WI38 (cell line): ENCODE data around the gene CCDC33.

ENCODE experiments used
- H3K4me3 ChIP-seq: 2 replicates; pipeline ENCODE4 v1.5.1; 2011; ENCODE audit warnings: low read depth, mild to moderate bottlenecking, control low read depth, low read length
- TF ChIP-seq, protein P1 (sequence below): IDR thresholded peaks from 2 replicates; pipeline ENCODE4 v1.5.1; 2012; ENCODE audit warnings: low read depth, mild to moderate bottlenecking, control low read depth, low read length

The CCDC33 gene

DNA sequence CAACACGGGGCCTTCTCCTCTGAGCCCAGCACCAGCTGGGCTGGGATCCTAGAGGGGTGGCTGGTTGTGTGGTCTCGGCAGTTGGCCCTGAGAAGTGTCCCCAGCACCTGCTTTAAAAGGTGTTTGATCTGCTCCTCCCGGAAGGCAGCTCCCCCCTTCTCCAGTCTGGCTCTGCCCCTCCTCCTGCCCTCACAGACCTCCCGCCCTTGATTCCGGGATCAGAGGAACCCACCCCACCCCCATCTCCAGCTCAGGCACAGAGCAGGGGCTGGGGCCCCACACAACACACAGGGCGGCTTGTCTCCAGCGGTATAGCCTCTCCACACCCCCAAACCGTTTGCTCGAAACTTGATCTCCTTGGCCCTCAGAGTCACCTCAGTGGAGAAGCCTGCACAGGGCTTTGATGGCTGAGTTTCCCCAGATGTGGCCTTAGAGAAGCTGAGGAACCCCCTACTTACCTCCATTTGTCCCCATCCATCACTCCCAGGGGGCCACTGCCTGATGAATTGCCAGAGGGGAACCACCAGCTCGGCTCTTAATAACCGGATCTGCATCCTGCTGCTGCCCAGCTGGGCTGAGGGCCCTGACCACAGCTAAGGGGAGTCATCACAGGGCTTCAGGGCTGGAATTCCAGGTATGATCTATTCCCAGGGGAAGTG, 27.1 kb upstream of the CCDC33 start:
- H3K4me3 ChIP-seq = no peak overlapping the region
- TF ChIP-seq, protein P1, sequence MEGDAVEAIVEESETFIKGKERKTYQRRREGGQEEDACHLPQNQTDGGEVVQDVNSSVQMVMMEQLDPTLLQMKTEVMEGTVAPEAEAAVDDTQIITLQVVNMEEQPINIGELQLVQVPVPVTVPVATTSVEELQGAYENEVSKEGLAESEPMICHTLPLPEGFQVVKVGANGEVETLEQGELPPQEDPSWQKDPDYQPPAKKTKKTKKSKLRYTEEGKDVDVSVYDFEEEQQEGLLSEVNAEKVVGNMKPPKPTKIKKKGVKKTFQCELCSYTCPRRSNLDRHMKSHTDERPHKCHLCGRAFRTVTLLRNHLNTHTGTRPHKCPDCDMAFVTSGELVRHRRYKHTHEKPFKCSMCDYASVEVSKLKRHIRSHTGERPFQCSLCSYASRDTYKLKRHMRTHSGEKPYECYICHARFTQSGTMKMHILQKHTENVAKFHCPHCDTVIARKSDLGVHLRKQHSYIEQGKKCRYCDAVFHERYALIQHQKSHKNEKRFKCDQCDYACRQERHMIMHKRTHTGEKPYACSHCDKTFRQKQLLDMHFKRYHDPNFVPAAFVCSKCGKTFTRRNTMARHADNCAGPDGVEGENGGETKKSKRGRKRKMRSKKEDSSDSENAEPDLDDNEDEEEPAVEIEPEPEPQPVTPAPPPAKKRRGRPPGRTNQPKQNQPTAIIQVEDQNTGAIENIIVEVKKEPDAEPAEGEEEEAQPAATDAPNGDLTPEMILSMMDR = no peak

DNA sequence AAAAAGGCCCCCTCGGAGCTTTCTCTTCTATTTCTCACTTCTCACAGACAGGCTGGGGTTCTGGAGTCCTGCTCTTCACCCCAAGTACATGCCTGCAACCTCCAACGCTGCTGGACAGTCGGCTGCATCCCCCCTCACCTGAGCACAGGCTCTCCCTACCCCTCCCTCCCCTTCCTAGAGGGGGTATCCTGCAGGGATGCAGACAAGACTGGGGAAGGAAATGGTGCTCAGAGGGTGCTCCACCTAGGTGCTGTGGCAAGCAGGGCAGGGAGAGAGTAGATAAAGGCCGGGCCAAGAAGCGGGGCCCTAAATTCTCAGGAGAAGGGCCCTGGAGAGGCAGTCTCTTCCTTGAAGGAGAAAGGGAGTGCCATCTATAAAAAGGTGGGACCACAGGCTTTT, 26.6 kb upstream of the CCDC33 start:
- TF ChIP-seq, protein P1 = no peak
- no peak overlapping the region for H3K4me3 ChIP-seq

DNA sequence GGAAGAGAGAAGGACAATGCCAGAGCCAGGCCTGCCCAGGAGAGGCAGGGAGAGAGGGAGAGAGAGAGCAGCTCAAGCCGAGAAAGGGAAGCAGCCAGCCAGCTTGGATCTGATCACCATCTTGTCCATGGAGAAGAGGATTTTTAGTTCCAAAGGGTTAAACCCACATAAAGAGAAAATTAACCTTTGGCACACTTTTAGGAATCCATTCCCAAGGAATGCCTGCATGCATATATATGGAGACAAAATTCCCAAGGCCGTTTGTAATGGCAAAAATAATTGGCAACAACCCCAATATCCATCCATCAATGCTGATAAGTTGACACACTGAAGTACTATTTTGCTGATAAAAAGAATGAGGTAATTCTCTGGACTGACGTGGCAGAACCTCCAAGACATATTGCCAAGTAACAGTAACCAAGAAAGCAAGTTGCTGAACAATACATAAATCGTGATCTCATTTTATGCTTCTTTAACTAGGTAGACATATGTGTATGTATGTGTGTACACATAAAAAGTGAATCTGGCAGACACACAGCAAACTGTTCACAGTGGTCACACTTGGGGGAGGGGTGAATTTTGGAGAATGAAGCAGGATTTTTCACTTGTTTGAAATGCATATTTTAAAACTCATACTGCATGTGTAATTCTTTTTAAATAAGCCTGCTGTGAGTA, 26.0 kb upstream of the CCDC33 start:
- TF ChIP-seq, protein P1 = no peak
- no peak overlapping the region for H3K4me3 ChIP-seq

DNA sequence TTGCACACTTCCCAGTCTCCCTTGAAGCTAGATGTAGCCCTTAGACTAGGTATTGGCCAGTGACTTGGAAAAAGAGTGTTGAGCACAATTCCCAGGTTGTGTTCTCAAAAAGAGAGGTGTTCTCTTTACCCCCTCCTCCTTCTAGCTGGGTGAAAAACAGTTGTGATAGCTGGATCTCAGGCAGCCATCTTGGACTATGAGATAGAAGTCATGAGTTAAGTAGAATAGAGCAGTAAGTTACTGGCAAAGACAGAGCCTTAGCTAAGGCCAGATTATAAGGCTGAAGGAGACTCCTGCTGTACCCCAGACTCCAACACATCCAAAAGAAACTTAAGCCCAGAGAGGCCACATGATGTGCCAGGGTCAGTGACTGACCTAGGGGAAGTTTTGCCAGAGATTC, 25.4 kb upstream of the CCDC33 start:
- TF ChIP-seq, protein P1 = no peak
- no peak overlapping the region for H3K4me3 ChIP-seq

DNA sequence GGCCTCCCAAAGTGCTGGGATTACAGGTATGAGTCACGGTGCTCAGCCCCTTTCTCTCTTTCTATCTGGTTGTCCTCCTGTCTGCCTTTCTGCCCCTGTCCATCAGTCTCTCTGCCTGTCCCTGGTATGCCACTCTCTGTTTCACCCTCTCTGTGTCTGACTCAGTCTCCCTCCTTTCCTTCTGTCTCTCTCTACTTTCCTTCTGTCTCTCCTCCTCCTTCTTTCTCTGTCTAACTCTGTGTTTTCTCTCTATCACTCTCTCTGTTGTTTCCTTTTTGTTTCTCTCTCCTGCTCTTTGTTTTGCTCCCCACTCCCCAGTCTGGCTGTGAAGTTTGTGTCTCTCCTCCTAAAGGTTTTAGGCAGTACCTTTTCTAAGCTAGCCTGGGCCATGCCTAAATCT, 24.5 kb upstream of the CCDC33 start:
- H3K4me3 ChIP-seq = no peak overlapping the region
- TF ChIP-seq, protein P1 = no peak

DNA sequence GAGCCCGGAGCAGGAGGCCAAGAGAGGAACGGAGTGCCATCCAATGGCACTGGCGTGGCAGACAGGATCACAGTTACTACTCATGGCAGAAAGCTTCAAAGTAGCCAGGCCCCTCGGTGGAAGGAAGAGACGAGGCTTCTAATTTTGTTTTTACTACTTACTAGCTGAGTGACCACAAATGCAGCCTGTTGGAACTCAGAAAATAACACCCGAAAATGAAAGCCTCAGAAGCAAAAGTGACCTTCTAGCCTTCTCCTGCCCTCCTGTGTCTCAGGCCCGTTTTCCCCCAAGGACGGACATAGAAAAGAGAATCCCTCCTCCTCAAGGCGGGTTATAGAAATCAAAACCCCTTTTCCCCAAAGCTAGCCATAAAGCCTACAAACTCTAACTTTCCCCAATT, 23.6 kb upstream of the CCDC33 start:
- TF ChIP-seq, protein P1 = no peak
- no peak overlapping the region for H3K4me3 ChIP-seq

DNA sequence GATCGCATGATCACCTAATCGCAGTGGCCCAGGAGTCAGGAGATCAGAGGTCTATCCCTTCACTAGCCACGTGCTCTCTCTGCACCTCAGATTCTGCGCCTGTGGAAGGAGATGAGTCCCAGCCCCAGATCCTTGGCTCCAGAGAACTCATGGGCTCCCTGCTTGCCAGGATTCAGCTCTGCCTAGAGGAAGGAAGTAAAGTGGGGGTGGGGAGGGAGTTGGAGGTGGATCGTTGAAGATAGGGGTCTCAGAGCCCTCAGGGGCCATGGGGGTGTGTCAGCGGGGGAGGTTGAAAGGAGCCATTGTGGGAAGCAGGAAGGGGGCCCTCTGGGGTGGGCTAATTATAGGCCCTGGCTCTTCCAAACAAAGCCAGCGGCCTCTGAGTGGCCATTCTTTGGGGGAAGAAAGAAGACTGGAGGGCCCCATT, 22.3 kb upstream of the CCDC33 start:
- TF ChIP-seq, protein P1 = no peak
- H3K4me3 ChIP-seq = no peak overlapping the region
